SK-N-SH treated with all-trans-retinoic acid at 6 μM for 48 hours (cell line): ENCODE data around the gene PARP14.

Experiments used
- ARNTL ChIP-seq: fragments of 450-650 bp; formaldehyde crosslinking; IDR thresholded peaks from 2 replicates; pipeline ENCODE4 v1.5.0; 2020; ENCODE audit warnings: low read depth, mild to moderate bottlenecking, moderate library complexity, borderline replicate concordance
- TCF4 ChIP-seq: fragments of 250-450 bp; sonication (Bioruptor Pico); IDR thresholded peaks from 2 replicates; pipeline ENCODE4 v1.8.0; 2021; ENCODE audit warnings: mild to moderate bottlenecking, moderate library complexity, borderline replicate concordance
- ZFP30 ChIP-seq: fragments of 450-650 bp; formaldehyde crosslinking; IDR thresholded peaks from 2 replicates; pipeline ENCODE4 v1.5.0; 2022; ENCODE audit warnings: mild to moderate bottlenecking, moderate library complexity
- TF ChIP-seq, protein P1 (sequence below): fragments of 250-450 bp; sonication (Bioruptor Pico); IDR thresholded peaks from 2 replicates; pipeline ENCODE4 v1.8.0; 2021; ENCODE audit warnings: low read depth, mild to moderate bottlenecking, moderate library complexity, borderline replicate concordance
- TF ChIP-seq, protein P2 (sequence below): fragments of 250-450 bp; sonication (Bioruptor Pico); IDR thresholded peaks from 2 replicates; pipeline ENCODE4 v1.8.0; 2020; ENCODE audit warnings: mild to moderate bottlenecking, moderate library complexity, borderline replicate concordance

- TF ChIP-seq ARNTL (no peak), ZFP30 (CRISPR knock-in tag) (no peak), TCF4 (CRISPR knock-in tag) (no peak)
- TF ChIP-seq, protein P1, sequence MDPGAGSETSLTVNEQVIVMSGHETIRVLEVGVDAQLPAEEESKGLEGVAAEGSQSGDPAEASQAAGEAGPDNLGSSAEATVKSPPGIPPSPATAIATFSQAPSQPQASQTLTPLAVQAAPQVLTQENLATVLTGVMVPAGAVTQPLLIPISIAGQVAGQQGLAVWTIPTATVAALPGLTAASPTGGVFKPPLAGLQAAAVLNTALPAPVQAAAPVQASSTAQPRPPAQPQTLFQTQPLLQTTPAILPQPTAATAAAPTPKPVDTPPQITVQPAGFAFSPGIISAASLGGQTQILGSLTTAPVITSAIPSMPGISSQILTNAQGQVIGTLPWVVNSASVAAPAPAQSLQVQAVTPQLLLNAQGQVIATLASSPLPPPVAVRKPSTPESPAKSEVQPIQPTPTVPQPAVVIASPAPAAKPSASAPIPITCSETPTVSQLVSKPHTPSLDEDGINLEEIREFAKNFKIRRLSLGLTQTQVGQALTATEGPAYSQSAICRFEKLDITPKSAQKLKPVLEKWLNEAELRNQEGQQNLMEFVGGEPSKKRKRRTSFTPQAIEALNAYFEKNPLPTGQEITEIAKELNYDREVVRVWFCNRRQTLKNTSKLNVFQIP, result no peak
- TF ChIP-seq, protein P2, sequence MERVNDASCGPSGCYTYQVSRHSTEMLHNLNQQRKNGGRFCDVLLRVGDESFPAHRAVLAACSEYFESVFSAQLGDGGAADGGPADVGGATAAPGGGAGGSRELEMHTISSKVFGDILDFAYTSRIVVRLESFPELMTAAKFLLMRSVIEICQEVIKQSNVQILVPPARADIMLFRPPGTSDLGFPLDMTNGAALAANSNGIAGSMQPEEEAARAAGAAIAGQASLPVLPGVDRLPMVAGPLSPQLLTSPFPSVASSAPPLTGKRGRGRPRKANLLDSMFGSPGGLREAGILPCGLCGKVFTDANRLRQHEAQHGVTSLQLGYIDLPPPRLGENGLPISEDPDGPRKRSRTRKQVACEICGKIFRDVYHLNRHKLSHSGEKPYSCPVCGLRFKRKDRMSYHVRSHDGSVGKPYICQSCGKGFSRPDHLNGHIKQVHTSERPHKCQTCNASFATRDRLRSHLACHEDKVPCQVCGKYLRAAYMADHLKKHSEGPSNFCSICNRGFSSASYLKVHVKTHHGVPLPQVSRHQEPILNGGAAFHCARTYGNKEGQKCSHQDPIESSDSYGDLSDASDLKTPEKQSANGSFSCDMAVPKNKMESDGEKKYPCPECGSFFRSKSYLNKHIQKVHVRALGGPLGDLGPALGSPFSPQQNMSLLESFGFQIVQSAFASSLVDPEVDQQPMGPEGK (CRISPR knock-in tag), result no peak
These were observed 6.7 kb downstream of the PARP14 start for GRCh38 chr3:122687298-122687697.
